Loucy (cell line): Measurements from ENCODE around the gene HEXIM1.

Experiments used
- EZH2phosphoT487 ChIP-seq: fragments of 200-600 bp; IDR thresholded peaks from 2 replicates; pipeline ENCODE4 v1.6.1; 2018; ENCODE audit warnings: antibody characterized with exemption, mild to moderate bottlenecking, moderate library complexity, borderline replicate concordance
- TF ChIP-seq, protein P1 (sequence below): fragments of 200-600 bp; sonication (generic); conservative IDR thresholded peaks from 2 replicates; pipeline ENCODE4 v1.5.1; 2014; ENCODE audit warnings: mild to moderate bottlenecking, antibody characterized with exemption, low read length

- TF ChIP-seq, protein P1, sequence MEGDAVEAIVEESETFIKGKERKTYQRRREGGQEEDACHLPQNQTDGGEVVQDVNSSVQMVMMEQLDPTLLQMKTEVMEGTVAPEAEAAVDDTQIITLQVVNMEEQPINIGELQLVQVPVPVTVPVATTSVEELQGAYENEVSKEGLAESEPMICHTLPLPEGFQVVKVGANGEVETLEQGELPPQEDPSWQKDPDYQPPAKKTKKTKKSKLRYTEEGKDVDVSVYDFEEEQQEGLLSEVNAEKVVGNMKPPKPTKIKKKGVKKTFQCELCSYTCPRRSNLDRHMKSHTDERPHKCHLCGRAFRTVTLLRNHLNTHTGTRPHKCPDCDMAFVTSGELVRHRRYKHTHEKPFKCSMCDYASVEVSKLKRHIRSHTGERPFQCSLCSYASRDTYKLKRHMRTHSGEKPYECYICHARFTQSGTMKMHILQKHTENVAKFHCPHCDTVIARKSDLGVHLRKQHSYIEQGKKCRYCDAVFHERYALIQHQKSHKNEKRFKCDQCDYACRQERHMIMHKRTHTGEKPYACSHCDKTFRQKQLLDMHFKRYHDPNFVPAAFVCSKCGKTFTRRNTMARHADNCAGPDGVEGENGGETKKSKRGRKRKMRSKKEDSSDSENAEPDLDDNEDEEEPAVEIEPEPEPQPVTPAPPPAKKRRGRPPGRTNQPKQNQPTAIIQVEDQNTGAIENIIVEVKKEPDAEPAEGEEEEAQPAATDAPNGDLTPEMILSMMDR = no peak
- no peak for TF ChIP-seq EZH2phosphoT487
Measured at GRCh38 chr17:45186801-45187354, 38.6 kb downstream of the HEXIM1 start.
